SU-DHL-6 (cell line): Measurements from ENCODE around the gene STEAP3.

Experiments
- CTCF ChIP-seq: fragments of 200-600 bp; sonication (generic); IDR thresholded peaks from one replicate; pipeline ENCODE4 v1.5.1; 2017; ENCODE audit warnings: antibody characterized with exemption, mild to moderate bottlenecking, low read length, moderate library complexity; ENCODE audit not compliant: insufficient read depth, poor library complexity, severe bottlenecking
- EZH2phosphoT487 ChIP-seq: fragments of 200-600 bp; sonication (generic), shearing (Covaris generic); conservative IDR thresholded peaks from 2 replicates; pipeline ENCODE4 v1.6.1; 2018; ENCODE audit warnings: mild to moderate bottlenecking, antibody characterized with exemption, low read length, moderate library complexity, mixed read lengths

GRCh38 chr2:119197126-119197405 is 26.6 kb upstream of the STEAP3 start:
- TF ChIP-seq CTCF (no peak), EZH2phosphoT487 (no peak)
